GM21737 (cell line): ENCODE results near the gene SNAP23.
"Not testable (repeated sequence)": the region's sequence is repeated elsewhere in the genome, so short reads cannot be mapped to it uniquely, and the experiment has no call there.

ENCODE experiments used
- ATAC-seq: cut with Tn5 transposase; IDR thresholded peaks from one replicate; pipeline ENCODE4 v1.9.1; 2021; ENCODE audit warnings: mild to moderate bottlenecking, moderate library complexity; ENCODE audit not compliant: unreplicated experiment

The SNAP23 gene

DNA sequence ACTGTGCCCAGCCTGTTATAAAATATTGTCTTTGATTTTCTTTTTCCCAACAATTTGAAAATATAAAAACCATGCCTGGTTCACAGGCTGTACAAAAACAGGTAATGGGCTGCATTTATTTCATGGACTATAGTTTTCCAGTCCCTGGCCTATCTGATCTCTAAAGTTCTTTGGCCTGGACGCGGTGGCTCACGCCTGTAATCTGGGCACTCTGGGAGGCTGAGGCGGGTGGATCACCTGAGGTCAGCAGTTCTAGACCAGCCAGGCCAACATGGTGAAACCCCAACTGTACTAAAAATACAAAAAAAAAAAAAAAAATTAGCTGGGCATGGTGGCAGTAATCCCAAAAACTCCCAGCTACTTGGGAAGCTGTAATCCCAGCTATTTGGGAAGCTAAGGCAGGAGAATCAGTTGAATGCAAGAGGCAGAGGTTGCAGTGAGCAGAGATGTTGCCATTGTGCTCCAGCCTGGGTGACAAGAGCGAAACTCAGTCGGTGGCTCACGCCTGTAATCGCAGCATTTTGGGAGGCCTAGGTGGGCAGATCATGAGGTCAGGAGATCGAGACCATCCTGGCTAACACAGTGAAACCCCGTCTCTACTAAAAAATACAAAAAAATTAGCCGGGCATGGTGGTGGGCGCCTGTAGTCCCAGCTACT lies 61.2 kb downstream of the SNAP23 start:
- not testable (repeated sequence) for ATAC-seq

- ATAC-seq = no peak
These were observed 63.3 kb downstream of the SNAP23 start for GRCh38 chr15:42558739-42559138.

GRCh38 chr15:42575188-42576039 lies 80.0 kb downstream of the SNAP23 start, which contains the start of gene STARD9:
TSS of gene STARD9 (plus strand) at chr15:42575606. CDS start at chr15:42575716, 110 bp downstream.
- peak; percentile 92 for ATAC-seq

GRCh38 chr15:42576040-42576594 lies 80.7 kb downstream of the SNAP23 start:
- no peak for ATAC-seq

DNA sequence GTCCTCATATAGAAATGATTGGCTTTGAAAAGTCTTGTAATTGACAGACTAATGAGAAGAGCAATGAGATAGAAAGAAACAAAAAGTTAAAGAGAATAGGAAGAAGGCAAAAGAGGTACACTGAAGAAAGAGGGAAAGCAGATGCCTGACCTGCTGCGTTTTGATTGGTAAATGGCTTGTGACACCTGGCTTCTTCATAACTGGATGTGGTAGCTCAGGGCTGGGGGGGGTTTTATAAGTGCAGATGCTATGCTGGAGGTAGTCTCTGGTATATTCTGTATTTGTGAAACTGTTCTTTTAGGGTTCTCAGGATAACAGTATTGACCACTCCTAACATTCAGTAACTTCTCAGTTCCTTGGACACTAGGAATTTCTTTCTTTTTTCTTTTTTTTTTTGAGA lies 81.3 kb downstream of the SNAP23 start:
- ATAC-seq = no peak

DNA sequence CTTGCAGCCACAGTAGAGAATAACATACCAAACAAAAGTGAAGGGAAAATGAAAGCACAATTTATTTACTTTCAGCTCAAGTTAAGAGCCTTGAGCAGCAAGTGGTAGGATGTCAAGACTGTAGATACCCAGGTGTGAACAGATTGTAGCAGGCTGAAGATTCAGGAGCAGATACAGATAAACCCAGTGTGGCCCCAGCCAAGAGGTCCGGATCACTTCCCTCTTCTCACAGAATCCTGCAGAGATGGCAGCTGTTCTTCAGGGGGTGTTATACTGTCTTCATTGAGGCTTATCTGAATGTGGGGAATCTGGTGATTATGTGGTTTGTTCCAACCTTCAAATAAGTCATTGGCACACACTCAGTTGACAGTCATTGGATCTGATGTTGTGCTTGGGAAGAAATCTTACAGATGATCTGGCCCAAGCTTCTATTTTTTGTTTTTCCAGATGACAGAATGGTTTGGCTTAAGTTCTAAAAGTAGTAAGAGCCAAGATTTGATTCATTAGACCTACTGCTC lies 82.1 kb downstream of the SNAP23 start:
- ATAC-seq = no peak

GRCh38 chr15:42578984-42579537 lies 83.6 kb downstream of the SNAP23 start:
- no peak for ATAC-seq

DNA sequence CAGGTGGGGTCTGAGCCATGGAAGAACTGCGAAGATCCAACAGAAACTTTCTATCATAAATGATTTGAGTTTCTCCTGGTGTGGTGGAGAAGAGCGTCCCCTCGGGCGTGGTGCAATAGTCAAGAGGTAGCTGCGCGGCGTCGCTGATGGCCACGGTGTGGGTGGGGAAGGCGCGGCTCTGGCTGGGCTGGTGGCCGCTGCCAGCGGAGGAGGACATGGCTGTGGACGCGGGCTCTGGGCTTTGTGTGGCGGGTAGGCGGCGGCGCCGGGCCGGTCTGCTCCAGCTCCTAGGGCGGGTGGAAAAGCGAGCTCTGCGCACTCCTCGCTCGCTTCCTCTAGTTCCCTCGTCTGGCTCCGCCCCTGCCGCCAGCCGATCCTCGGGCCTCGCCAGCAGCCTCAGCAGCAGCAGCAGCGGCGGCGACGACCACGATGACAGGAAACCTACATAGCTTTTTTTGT lies 85.9 kb downstream of the SNAP23 start:
- ATAC-seq = peak; percentile 72
